Neural progenitor cell (in vitro differentiated cells): Measurements from ENCODE around the gene PLXDC2. TPM values are rescaled to one million over a fixed set of nuclear protein-coding genes. Genes with fewer than 3 reads are reported as not detected.

ENCODE experiments used
- DNase-seq: peaks from one replicate; pipeline ENCODE4 v3.0.0-alpha.2; 2016; ENCODE audit warnings: low spot score
- H2AFZ ChIP-seq: fragments of 200-600 bp; sonication (generic); replicated peaks from 2 replicates; pipeline ENCODE4 v1.6.1; 2016; ENCODE audit warnings: antibody characterized with exemption
- H3F3A ChIP-seq: fragments of 200-600 bp; sonication (generic); 2 replicates; pipeline ENCODE4 v1.6.1; 2016; ENCODE audit warnings: antibody characterized with exemption, low read depth
- H3K27ac ChIP-seq: fragments of 200-600 bp; sonication (generic); 2 replicates; pipeline ENCODE4 v1.5.1; 2016; ENCODE audit warnings: mild to moderate bottlenecking
- H3K27me3 ChIP-seq: fragments of 200-600 bp; sonication (generic); 2 replicates; pipeline ENCODE4 v1.6.1; 2016; ENCODE audit warnings: mild to moderate bottlenecking, moderate library complexity
- H3K36me3 ChIP-seq: fragments of 200-600 bp; sonication (generic); 2 replicates; pipeline ENCODE4 v1.5.1; 2016
- H3K4me1 ChIP-seq: fragments of 200-600 bp; sonication (generic); 2 replicates; pipeline ENCODE4 v1.6.1; 2016; ENCODE audit warnings: mixed run types
- H3K4me2 ChIP-seq: fragments of 200-600 bp; sonication (generic); 2 replicates; pipeline ENCODE4 v1.6.1; 2016
- H3K4me3 ChIP-seq: fragments of 200-600 bp; sonication (generic); 2 replicates; pipeline ENCODE4 v1.5.1; 2016
- H3K79me2 ChIP-seq: fragments of 200-600 bp; sonication (generic); 2 replicates; pipeline ENCODE4 v1.6.1; 2016; ENCODE audit warnings: low read depth
- H3K9ac ChIP-seq: fragments of 200-600 bp; sonication (generic); 2 replicates; pipeline ENCODE4 v1.6.1; 2016
- H3K9me3 ChIP-seq: fragments of 200-600 bp; sonication (generic); 2 replicates; pipeline ENCODE4 v1.5.1; 2016; ENCODE audit warnings: low read depth
- H4K20me1 ChIP-seq: fragments of 200-600 bp; sonication (generic); 2 replicates; pipeline ENCODE4 v1.6.1; 2016; ENCODE audit warnings: low read depth
- H3K27ac Mint-ChIP-seq: 3 replicates; pipeline ENCODE4 v1.8.0; 2021; ENCODE audit warnings: mixed read lengths
- H3K27me3 Mint-ChIP-seq: 2 replicates; pipeline ENCODE4 v1.8.0; 2022; ENCODE audit warnings: low read depth, mild to moderate bottlenecking, inconsistent platforms, moderate library complexity, mixed read lengths; ENCODE audit not compliant: insufficient read depth
- H3K36me3 Mint-ChIP-seq: 3 replicates; pipeline ENCODE4 v1.8.0; 2021; ENCODE audit warnings: mixed read lengths
- H3K4me1 Mint-ChIP-seq: 3 replicates; pipeline ENCODE4 v1.8.0; 2021; ENCODE audit warnings: mixed read lengths
- H3K4me3 Mint-ChIP-seq: 3 replicates; pipeline ENCODE4 v1.8.0; 2021; ENCODE audit warnings: mild to moderate bottlenecking, moderate library complexity, mixed read lengths
- H3K9me3 Mint-ChIP-seq: 3 replicates; pipeline ENCODE4 v1.8.0; 2020; ENCODE audit warnings: mixed read lengths
- CTCF ChIP-seq: fragments of 200-600 bp; sonication (generic); IDR thresholded peaks from 2 replicates; pipeline ENCODE4 v1.5.1; 2017; ENCODE audit warnings: antibody characterized with exemption, mild to moderate bottlenecking
- EZH2 ChIP-seq: fragments of 200-600 bp; sonication (generic); IDR thresholded peaks from 2 replicates; pipeline ENCODE4 v1.6.1; 2017; ENCODE audit warnings: antibody characterized with exemption, mild to moderate bottlenecking, moderate library complexity
- EZH2phosphoT487 ChIP-seq: fragments of 200-600 bp; sonication (generic); IDR thresholded peaks from 2 replicates; pipeline ENCODE4 v1.6.1; 2017; ENCODE audit warnings: antibody characterized with exemption
- total RNA-seq: library from RNA; depleted of rRNA; stranded (reverse); fragments of >200 nt; gene quantifications from 2 replicates; pipeline ENCODE4 v1.2.3, GENCODE V29; 2015; ENCODE audit warnings: low replicate concordance

PLXDC2 gene
- total RNA-seq, 1 donor from 2014 or later: 44.2 TPM

GRCh38 chr10:20087353-20087752, 271.1 kb downstream of the PLXDC2 start:
- Mint-ChIP-seq H3K4me3 (no peak overlapping the region), H3K36me3 (peaks cover 3% of the 10 kb centered on the region), H3K27ac (no peak overlapping the region), H3K27me3 (no peaks in the 10 kb centered on the region), H3K9me3 (no peaks in the 10 kb centered on the region), H3K4me1 (peaks cover 14% of the 10 kb centered on the region)
- no peak overlapping the region for H3K4me2 ChIP-seq
- H3K9me3 ChIP-seq: no peaks in the 10 kb centered on the region
- no peaks in the 10 kb centered on the region for H3F3A ChIP-seq
- no peak overlapping the region for H3K4me3 ChIP-seq
- no peaks in the 10 kb centered on the region for H3K79me2 ChIP-seq
- TF ChIP-seq EZH2phosphoT487 (no peak), CTCF (no peak), EZH2 (no peak)
- H3K27me3 ChIP-seq: no peaks in the 10 kb centered on the region
- H3K4me1 ChIP-seq: peaks cover 3% of the 10 kb centered on the region
- H4K20me1 ChIP-seq: no peaks in the 10 kb centered on the region
- no peaks in the 10 kb centered on the region for H3K36me3 ChIP-seq
- H2AFZ ChIP-seq: no peak overlapping the region
- no peak overlapping the region for H3K27ac ChIP-seq
- H3K9ac ChIP-seq: no peak overlapping the region
- DNase-seq: no peak

- no peaks in the 10 kb centered on the region for H4K20me1 ChIP-seq
- H3K9me3 Mint-ChIP-seq: peaks cover 3% of the 10 kb centered on the region
- no peaks in the 10 kb centered on the region for H3F3A ChIP-seq
- H3K27me3 Mint-ChIP-seq: no peaks in the 10 kb centered on the region
- H3K27me3 ChIP-seq: no peaks in the 10 kb centered on the region
- no peak overlapping the region for H3K4me2 ChIP-seq
- no peak overlapping the region for H3K4me3 ChIP-seq
- DNase-seq: no peak
- H3K27ac Mint-ChIP-seq: no peak overlapping the region
- H3K4me3 Mint-ChIP-seq: no peak overlapping the region
- H3K4me1 ChIP-seq: peaks cover 3% of the 10 kb centered on the region
- no peaks in the 10 kb centered on the region for H3K79me2 ChIP-seq
- H3K36me3 ChIP-seq: no peaks in the 10 kb centered on the region
- H3K4me1 Mint-ChIP-seq: peaks cover 14% of the 10 kb centered on the region
- no peak overlapping the region for H3K9ac ChIP-seq
- no peak for TF ChIP-seq EZH2
- no peak for TF ChIP-seq EZH2phosphoT487
- no peak for TF ChIP-seq CTCF
- H3K27ac ChIP-seq: no peak overlapping the region
- no peaks in the 10 kb centered on the region for H3K9me3 ChIP-seq
- H3K36me3 Mint-ChIP-seq: peaks cover 5% of the 10 kb centered on the region
- no peak overlapping the region for H2AFZ ChIP-seq
These were observed 271.9 kb downstream of the PLXDC2 start for GRCh38 chr10:20088061-20088701.

GRCh38 chr10:20089879-20090278, 273.6 kb downstream of the PLXDC2 start:
- Histone ChIP-seq H3K4me2 (no peak overlapping the region), H4K20me1 (no peaks in the 10 kb centered on the region), H3K9ac (no peak overlapping the region), H3K27me3 (no peaks in the 10 kb centered on the region), H3K27ac (no peak overlapping the region), H3K4me3 (no peak overlapping the region), H3K79me2 (no peaks in the 10 kb centered on the region), H3F3A (no peaks in the 10 kb centered on the region), H2AFZ (no peak overlapping the region), H3K4me1 (peaks cover 8% of the 10 kb centered on the region), H3K36me3 (no peaks in the 10 kb centered on the region), H3K9me3 (no peaks in the 10 kb centered on the region)
- Mint-ChIP-seq H3K27me3 (no peaks in the 10 kb centered on the region), H3K27ac (no peak overlapping the region), H3K4me1 (peaks cover 8% of the 10 kb centered on the region), H3K36me3 (peaks cover 5% of the 10 kb centered on the region), H3K9me3 (peaks cover 3% of the 10 kb centered on the region), H3K4me3 (no peak overlapping the region)
- TF ChIP-seq EZH2phosphoT487 (no peak), EZH2 (no peak), CTCF (no peak)
- DNase-seq: no peak
